CD4-positive, alpha-beta T cell treated with Interleukin-17A for 4 hours (primary cell): Measurements from ENCODE around the gene NAA80.

Experiments used
- DNase-seq: peaks from one replicate; pipeline ENCODE4 v3.0.0-alpha.2; 2020; ENCODE audit warnings: mixed read lengths

Gene NAA80

GRCh38 chr3:50327943-50328691 is 28.9 kb upstream of the NAA80 start, which contains the start of gene TUSC2:
TSS of gene TUSC2 (minus strand) at chr3:50328223. CDS start at chr3:50328099, 124 bp downstream.
- peak; percentile 97 for DNase-seq

GRCh38 chr3:50327129-50327528 is 27.9 kb upstream of the NAA80 start:
- DNase-seq: no peak

GRCh38 chr3:50326182-50326541 is 27.0 kb upstream of the NAA80 start:
- peak; percentile 1 for DNase-seq

GRCh38 chr3:50325497-50326181 is 26.4 kb upstream of the NAA80 start:
- no peak for DNase-seq

GRCh38 chr3:50325113-50325480 is 25.9 kb upstream of the NAA80 start:
- DNase-seq: no peak

- peak; percentile 70 for DNase-seq
Measured at GRCh38 chr3:50324351-50325112, 25.3 kb upstream of the NAA80 start.

- DNase-seq: no peak
Measured at GRCh38 chr3:50323614-50324199, 24.5 kb upstream of the NAA80 start.

GRCh38 chr3:50323092-50323600 is 23.9 kb upstream of the NAA80 start:
- DNase-seq: no peak

GRCh38 chr3:50322386-50323091 is 23.3 kb upstream of the NAA80 start, which contains the start of gene HYAL2:
TSS of gene HYAL2 (minus strand) at chr3:50322745. CDS start at chr3:50320489, 2,256 bp downstream.
- no peak for DNase-seq

GRCh38 chr3:50322115-50322385 is 22.8 kb upstream of the NAA80 start:
- DNase-seq: no peak

- peak; percentile 87 for DNase-seq
Measured at GRCh38 chr3:50321336-50322114, 22.3 kb upstream of the NAA80 start.

GRCh38 chr3:50320853-50321335 is 21.7 kb upstream of the NAA80 start:
- DNase-seq: peak; percentile 81

- no peak for DNase-seq
Measured at GRCh38 chr3:50319894-50320625, 20.9 kb upstream of the NAA80 start.

- DNase-seq: no peak
Measured at GRCh38 chr3:50319181-50319893, 20.1 kb upstream of the NAA80 start.

- DNase-seq: no peak
Measured at GRCh38 chr3:50318615-50319014, 19.4 kb upstream of the NAA80 start.

- no peak for DNase-seq
Measured at GRCh38 chr3:50318163-50318562, 19.0 kb upstream of the NAA80 start.

GRCh38 chr3:50317300-50317699 is 18.1 kb upstream of the NAA80 start:
- no peak for DNase-seq

- DNase-seq: peak; percentile 81
Measured at GRCh38 chr3:50316657-50317242, 17.5 kb upstream of the NAA80 start.

GRCh38 chr3:50314816-50315215 is 15.6 kb upstream of the NAA80 start:
- no peak for DNase-seq

GRCh38 chr3:50314342-50314741 is 15.1 kb upstream of the NAA80 start:
- no peak for DNase-seq
